ENCODE measurements around the gene RPL37.

DNA sequence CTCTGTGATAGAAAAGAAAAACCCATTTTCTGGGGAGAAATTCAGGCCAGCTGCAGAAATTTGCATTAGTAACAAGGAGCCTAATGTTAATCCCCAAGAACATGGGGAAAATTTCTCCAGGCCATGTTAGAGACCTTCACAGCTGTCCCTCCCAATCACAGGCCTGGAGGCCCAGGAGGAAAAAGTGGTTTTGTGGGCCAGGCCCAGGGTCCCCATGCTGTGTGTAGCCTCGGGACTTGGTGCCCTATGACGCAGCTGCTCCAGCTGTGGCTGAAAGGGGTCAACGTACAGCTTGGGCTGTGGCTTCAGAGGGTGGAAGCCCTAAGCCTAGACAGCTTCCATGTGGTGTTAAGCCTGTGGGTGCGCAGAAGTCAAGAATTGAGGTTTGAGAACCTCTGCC is 47.3 kb upstream of the RPL37 start:
- no peak for TF ChIP-seq EZH2 (IDR thresholded peaks at IDR 0.05; ENCODE audit: borderline replicate concordance, low read depth, low read length, severe bottlenecking)
- TF ChIP-seq, protein P1, sequence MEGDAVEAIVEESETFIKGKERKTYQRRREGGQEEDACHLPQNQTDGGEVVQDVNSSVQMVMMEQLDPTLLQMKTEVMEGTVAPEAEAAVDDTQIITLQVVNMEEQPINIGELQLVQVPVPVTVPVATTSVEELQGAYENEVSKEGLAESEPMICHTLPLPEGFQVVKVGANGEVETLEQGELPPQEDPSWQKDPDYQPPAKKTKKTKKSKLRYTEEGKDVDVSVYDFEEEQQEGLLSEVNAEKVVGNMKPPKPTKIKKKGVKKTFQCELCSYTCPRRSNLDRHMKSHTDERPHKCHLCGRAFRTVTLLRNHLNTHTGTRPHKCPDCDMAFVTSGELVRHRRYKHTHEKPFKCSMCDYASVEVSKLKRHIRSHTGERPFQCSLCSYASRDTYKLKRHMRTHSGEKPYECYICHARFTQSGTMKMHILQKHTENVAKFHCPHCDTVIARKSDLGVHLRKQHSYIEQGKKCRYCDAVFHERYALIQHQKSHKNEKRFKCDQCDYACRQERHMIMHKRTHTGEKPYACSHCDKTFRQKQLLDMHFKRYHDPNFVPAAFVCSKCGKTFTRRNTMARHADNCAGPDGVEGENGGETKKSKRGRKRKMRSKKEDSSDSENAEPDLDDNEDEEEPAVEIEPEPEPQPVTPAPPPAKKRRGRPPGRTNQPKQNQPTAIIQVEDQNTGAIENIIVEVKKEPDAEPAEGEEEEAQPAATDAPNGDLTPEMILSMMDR (IDR thresholded peaks at IDR 0.05; ENCODE audit: borderline replicate concordance, extremely low read depth, low read length, poor library complexity, severe bottlenecking) = no peak
